Skeletal muscle tissue (tissue), 4 donors: ENCODE results near the gene STMN1. TPM values are rescaled to one million over a fixed set of nuclear protein-coding genes. Genes with fewer than 3 reads are reported as not detected.
A peak's percentile ranks its signal among the peaks of the same experiment; 100 is the strongest.
"Not testable (repeated sequence)": the region's sequence is repeated elsewhere in the genome, so short reads cannot be mapped to it uniquely, and the experiment has no call there.

Experiments
- H3K27ac ChIP-seq: one replicate; pipeline ENCODE4 v1.7.0; 2013; ENCODE audit warnings: mild to moderate bottlenecking, low read depth, low read length, inconsistent platforms
- H3K27me3 ChIP-seq, 3 donors: one replicate each; pipeline ENCODE4 v1.7.0; 2013; ENCODE audit warnings: low read length in 3 of 3; ENCODE audit not compliant: control insufficient read depth in 3 of 3, insufficient read depth in 3 of 3
- H3K36me3 ChIP-seq, 3 donors: one replicate each; pipeline ENCODE4 v1.7.0; 2013; ENCODE audit warnings: low read length in 3 of 3; ENCODE audit not compliant: control insufficient read depth in 3 of 3, insufficient read depth in 3 of 3
- H3K4me1 ChIP-seq, 3 donors: one replicate each; pipeline ENCODE4 v1.7.0; 2013; ENCODE audit warnings: low read length in 3 of 3, mild to moderate bottlenecking in 3 of 3; ENCODE audit not compliant: control insufficient read depth in 3 of 3, insufficient read depth in 3 of 3
- H3K4me3 ChIP-seq, 3 donors: one replicate each; pipeline ENCODE4 v1.7.0; 2013; ENCODE audit warnings: low read length in 3 of 3
- H3K9ac ChIP-seq, 3 donors: one replicate each; pipeline ENCODE4 v1.7.0; 2013; ENCODE audit warnings: low read length in 3 of 3, mild to moderate bottlenecking in 3 of 3, moderate library complexity in 2 of 3, low read depth in 1 of 3
- H3K9me3 ChIP-seq, 3 donors: one replicate each; pipeline ENCODE4 v1.7.0; 2013; ENCODE audit warnings: low read length in 3 of 3; ENCODE audit not compliant: control insufficient read depth in 3 of 3
- total RNA-seq: library from RNA; depleted of rRNA; stranded (reverse); fragments of >200 nt; gene quantifications from one replicate; pipeline ENCODE4 v1.2.3, GENCODE V29; 2014
- donor health status: Osteomylitis.

STMN1 gene
- total RNA-seq = 90.3 TPM

- H3K27me3 ChIP-seq = no peaks in the 10 kb centered on the region
- H3K27ac ChIP-seq = no peak within 1 kb of the TSS
- H3K4me3 ChIP-seq = peak within 1 kb of the TSS; percentile 66 to 76 (median 73)
- peak within 1 kb of the TSS; percentile 33 to 72 (median 68) for H3K9ac ChIP-seq
- peaks cover 6 to 10% (median 7%) of the 10 kb centered on the region in 3 donors for H3K4me1 ChIP-seq
- peaks cover 0 to 9% (median 2%) of the 10 kb centered on the region in 3 donors for H3K36me3 ChIP-seq
- H3K9me3 ChIP-seq = no peaks in the 10 kb centered on the region
These were observed at the start of gene STMN1 for GRCh38 chr1:25905680-25906643. Gene STMN1 (minus strand): TSS chr1:25906419. CDS start chr1:25904676, 1,743 bp downstream.

GRCh38 chr1:25955553-25955952 lies 49.3 kb upstream of the STMN1 start:
- H3K27ac ChIP-seq = no peak overlapping the region
- H3K9me3 ChIP-seq = no peaks in the 10 kb centered on the region
- peaks cover 16 to 24% (median 21%) of the 10 kb centered on the region in 3 donors for H3K36me3 ChIP-seq
- H3K4me1 ChIP-seq = peaks cover 0 to 2% (median 0%) of the 10 kb centered on the region in 3 donors
- no peak overlapping the region for H3K9ac ChIP-seq
- no peaks in the 10 kb centered on the region for H3K27me3 ChIP-seq
- no peak overlapping the region for H3K4me3 ChIP-seq

GRCh38 chr1:25954282-25954938 lies 48.2 kb upstream of the STMN1 start:
- Histone ChIP-seq H3K27ac (no peak overlapping the region), H3K4me3 (no peak overlapping the region), H3K27me3 (no peaks in the 10 kb centered on the region), H3K9me3 (no peaks in the 10 kb centered on the region), H3K36me3 (peaks cover 10 to 14% (median 13%) of the 10 kb centered on the region in 3 donors), H3K9ac (no peak overlapping the region), H3K4me1 (peaks cover 0 to 2% (median 0%) of the 10 kb centered on the region in 3 donors)

- H3K27me3 ChIP-seq = no peaks in the 10 kb centered on the region
These were observed 46.7 kb upstream of the STMN1 start for GRCh38 chr1:25952841-25953401.

GRCh38 chr1:25948641-25949040 lies 42.4 kb upstream of the STMN1 start:
- Histone ChIP-seq H3K9me3 (no peaks in the 10 kb centered on the region), H3K27ac (no peak overlapping the region), H3K4me3 (no peak overlapping the region), H3K4me1 (peaks cover 0 to 2% (median 0%) of the 10 kb centered on the region in 3 donors), H3K9ac (no peak overlapping the region), H3K27me3 (no peaks in the 10 kb centered on the region), H3K36me3 (no peaks in the 10 kb centered on the region)

More at GRCh38 chr1:25952841-25953401, 46.7 kb upstream of the STMN1 start:
- Histone ChIP-seq H3K9me3 (no peaks in the 10 kb centered on the region), H3K9ac (no peak overlapping the region), H3K27ac (no peak overlapping the region), H3K4me3 (no peak overlapping the region), H3K4me1 (peaks cover 0 to 2% (median 0%) of the 10 kb centered on the region in 3 donors), H3K36me3 (peaks cover 0 to 5% (median 0%) of the 10 kb centered on the region in 3 donors)

GRCh38 chr1:25947027-25947426 lies 40.8 kb upstream of the STMN1 start:
- H3K9ac ChIP-seq = no peak overlapping the region
- no peak overlapping the region for H3K27ac ChIP-seq
- H3K4me1 ChIP-seq = no peaks in the 10 kb centered on the region
- no peaks in the 10 kb centered on the region for H3K27me3 ChIP-seq
- no peaks in the 10 kb centered on the region for H3K9me3 ChIP-seq
- H3K36me3 ChIP-seq = no peaks in the 10 kb centered on the region
- H3K4me3 ChIP-seq = no peak overlapping the region

- Histone ChIP-seq H3K27me3 (no peaks in the 10 kb centered on the region), H3K27ac (no peak overlapping the region), H3K36me3 (no peaks in the 10 kb centered on the region), H3K4me1 (no peaks in the 10 kb centered on the region), H3K4me3 (no peak overlapping the region), H3K9me3 (no peaks in the 10 kb centered on the region), H3K9ac (no peak overlapping the region)
These were observed 39.5 kb upstream of the STMN1 start for GRCh38 chr1:25945761-25946160.

GRCh38 chr1:25944986-25945385 lies 38.8 kb upstream of the STMN1 start:
- Histone ChIP-seq H3K9ac (no peak overlapping the region), H3K27me3 (no peaks in the 10 kb centered on the region), H3K27ac (no peak overlapping the region), H3K4me3 (no peak overlapping the region), H3K4me1 (no peaks in the 10 kb centered on the region), H3K36me3 (no peaks in the 10 kb centered on the region), H3K9me3 (no peaks in the 10 kb centered on the region)

- not testable (repeated sequence) for H3K36me3 ChIP-seq, H3K9me3 ChIP-seq, H3K27ac ChIP-seq, H3K4me1 ChIP-seq, H3K27me3 ChIP-seq, H3K9ac ChIP-seq, H3K4me3 ChIP-seq
These were observed 37.3 kb upstream of the STMN1 start for GRCh38 chr1:25943511-25943910.
